ENCODE measurements around the gene RPL10. TPM values are rescaled to one million over a fixed set of nuclear protein-coding genes. Genes with fewer than 3 reads are reported as not detected.

The RPL10 gene
- total RNA-seq, 8 experiments from 2014 or later: 1,839 to 5,261 (median 3,045) TPM

GRCh38 chrX:154426916-154427770, 29.0 kb downstream of the RPL10 start:
- ATAC-seq (replicated peaks in 6 of 8): no peak
- Histone ChIP-seq H3K4me3 (no peak overlapping the region), H3K27ac (no peak overlapping the region), H3K4me1 (replicated peaks in 1 of 2) (peaks cover 8 to 10% of the 10 kb centered on the region in 2 donors)
- 17 to 98% (median 74%) methylated on average over 1 to 7 of the region's 13 CpGs; no CpG with 5 or more reads in 6 of the 10 experiments for WGBS, 10 experiments
- in situ Hi-C loops (cut with MboI; ENCODE audit: low pct_unique_long_range_greater_than_20kb in 2 of 9, low sequenced_read_pairs in 9 of 9, unreplicated experiment in 9 of 9): no loop called here

GRCh38 chrX:154428176-154429171, 30.3 kb downstream of the RPL10 start, which contains the start of gene ATP6AP1:
ATP6AP1 (plus strand) TSS chrX:154428677; CDS start chrX:154428693, 16 bp downstream.
- in situ Hi-C loops (cut with MboI; ENCODE audit: low pct_unique_long_range_greater_than_20kb in 2 of 9, low sequenced_read_pairs in 9 of 9, unreplicated experiment in 9 of 9): no loop called here
- Histone ChIP-seq H3K4me3 (peak within 1 kb of the TSS; percentile 55 to 98 (median 77)), H3K4me1 (replicated peaks in 1 of 2) (peaks cover 8 to 10% of the 10 kb centered on the region in 2 donors), H3K27ac (peak within 1 kb of the TSS; percentile 84 to 89)
- ATAC-seq (replicated peaks in 6 of 8): peak; percentile 98 to 99 (median 99)
- WGBS, 10 experiments: 0 to 65% (median 50%) methylated on average over 1 to 32 of the region's 87 CpGs; no CpG with 5 or more reads in 3 of the 10 experiments

GRCh38 chrX:154429711-154430110, 31.5 kb downstream of the RPL10 start:
- in situ Hi-C loops (cut with MboI; ENCODE audit: low pct_unique_long_range_greater_than_20kb in 2 of 9, low sequenced_read_pairs in 9 of 9, unreplicated experiment in 9 of 9): no loop called here
- Histone ChIP-seq H3K27ac (no peak overlapping the region), H3K4me1 (replicated peaks in 1 of 2) (peaks cover 8 to 10% of the 10 kb centered on the region in 2 donors), H3K4me3 (peak overlapping the region; percentile 55 to 98 (median 77))
- WGBS, 10 experiments: 43% methylated on average over 2 of the region's 2 CpGs; no CpG with 5 or more reads in 9 of the 10 experiments
- ATAC-seq (replicated peaks in 6 of 8): no peak

GRCh38 chrX:154430479-154430878, 32.3 kb downstream of the RPL10 start:
- H3K4me3 ChIP-seq: no peak overlapping the region
- peaks cover 8 to 10% of the 10 kb centered on the region in 2 donors for H3K4me1 ChIP-seq (replicated peaks in 1 of 2)
- H3K27ac ChIP-seq: no peak overlapping the region
- 43 to 80% (median 73%) methylated on average over 2 to 6 of the region's 6 CpGs; no CpG with 5 or more reads in 7 of the 10 experiments for WGBS, 10 experiments
- in situ Hi-C loops (cut with MboI; ENCODE audit: low pct_unique_long_range_greater_than_20kb in 2 of 9, low sequenced_read_pairs in 9 of 9, unreplicated experiment in 9 of 9): no loop called here
- no peak for ATAC-seq (replicated peaks in 6 of 8)

- H3K27ac ChIP-seq: no peak overlapping the region
- peaks cover 10 to 11% of the 10 kb centered on the region in 2 donors for H3K4me1 ChIP-seq (replicated peaks in 1 of 2)
- H3K4me3 ChIP-seq: no peak overlapping the region
- ATAC-seq (replicated peaks in 6 of 8): no peak
- 39 to 100% (median 85%) methylated on average over 1 to 6 of the region's 7 CpGs; no CpG with 5 or more reads in 6 of the 10 experiments for WGBS, 10 experiments
- in situ Hi-C loops (cut with MboI; ENCODE audit: low pct_unique_long_range_greater_than_20kb in 2 of 9, low sequenced_read_pairs in 9 of 9, unreplicated experiment in 9 of 9): no loop called here
Observed at GRCh38 chrX:154430916-154431315, 32.7 kb downstream of the RPL10 start.

- Histone ChIP-seq H3K4me3 (no peak overlapping the region), H3K4me1 (replicated peaks in 1 of 2) (peaks cover 10 to 15% of the 10 kb centered on the region in 2 donors), H3K27ac (no peak overlapping the region)
- ATAC-seq (replicated peaks in 6 of 8): no peak
- WGBS, 10 experiments: 50% methylated on average over 1 of the region's 5 CpGs; no CpG with 5 or more reads in 9 of the 10 experiments
- in situ Hi-C loops (cut with MboI; ENCODE audit: low pct_unique_long_range_greater_than_20kb in 2 of 9, low sequenced_read_pairs in 9 of 9, unreplicated experiment in 9 of 9): no loop called here
Observed at GRCh38 chrX:154431341-154431740, 33.2 kb downstream of the RPL10 start.

GRCh38 chrX:154432210-154432609, 34.0 kb downstream of the RPL10 start:
- ATAC-seq (replicated peaks in 6 of 8): no peak
- Histone ChIP-seq H3K4me3 (no peak overlapping the region), H3K4me1 (replicated peaks in 1 of 2) (peaks cover 10 to 15% of the 10 kb centered on the region in 2 donors), H3K27ac (no peak overlapping the region)
- in situ Hi-C loops (cut with MboI; ENCODE audit: low pct_unique_long_range_greater_than_20kb in 2 of 9, low sequenced_read_pairs in 9 of 9, unreplicated experiment in 9 of 9): no loop called here
- 33 to 80% methylated on average over 1 of the region's 8 CpGs; no CpG with 5 or more reads in 8 of the 10 experiments for WGBS, 10 experiments

GRCh38 chrX:154433605-154434004, 35.4 kb downstream of the RPL10 start:
- 63% methylated on average over 1 of the region's 7 CpGs; no CpG with 5 or more reads in 9 of the 10 experiments for WGBS, 10 experiments
- in situ Hi-C loops (cut with MboI; ENCODE audit: low pct_unique_long_range_greater_than_20kb in 2 of 9, low sequenced_read_pairs in 9 of 9, unreplicated experiment in 9 of 9): no loop called here
- Histone ChIP-seq H3K4me3 (no peak overlapping the region), H3K27ac (no peak overlapping the region), H3K4me1 (replicated peaks in 1 of 2) (peaks cover 7 to 17% of the 10 kb centered on the region in 2 donors)
- no peak for ATAC-seq (replicated peaks in 6 of 8)

- Histone ChIP-seq H3K4me3 (no peak overlapping the region), H3K27ac (no peak overlapping the region), H3K4me1 (replicated peaks in 1 of 2) (peaks cover 4 to 21% of the 10 kb centered on the region in 2 donors)
- ATAC-seq (replicated peaks in 6 of 8): no peak
- WGBS, 10 experiments: 100% methylated on average over 1 of the region's 7 CpGs; no CpG with 5 or more reads in 7 of the 10 experiments
- in situ Hi-C loops (cut with MboI; ENCODE audit: low pct_unique_long_range_greater_than_20kb in 2 of 9, low sequenced_read_pairs in 9 of 9, unreplicated experiment in 9 of 9): no loop called here
Observed at GRCh38 chrX:154434394-154435168, 36.4 kb downstream of the RPL10 start.

GRCh38 chrX:154435171-154435733, 37.1 kb downstream of the RPL10 start:
- in situ Hi-C loops (cut with MboI; ENCODE audit: low pct_unique_long_range_greater_than_20kb in 2 of 9, low sequenced_read_pairs in 9 of 9, unreplicated experiment in 9 of 9): no loop called here

GRCh38 chrX:154436374-154436982, 38.3 kb downstream of the RPL10 start:
- Histone ChIP-seq H3K27ac (peak overlapping the region; percentile 100), H3K4me1 (replicated peaks in 1 of 2) (peaks cover 2 to 16% of the 10 kb centered on the region in 2 donors), H3K4me3 (peak overlapping the region; percentile 72 to 95 (median 88))
- in situ Hi-C loops (cut with MboI; ENCODE audit: low pct_unique_long_range_greater_than_20kb in 2 of 9, low sequenced_read_pairs in 9 of 9, unreplicated experiment in 9 of 9): no loop called here
- WGBS, 10 experiments: 28% methylated on average over 4 of the region's 78 CpGs; no CpG with 5 or more reads in 9 of the 10 experiments
- ATAC-seq (replicated peaks in 6 of 8): peak; percentile 63 to 85 (median 82)

More at GRCh38 chrX:154435171-154435733, 37.1 kb downstream of the RPL10 start:
- H3K4me3 ChIP-seq: no peak overlapping the region
- peaks cover 2 to 16% of the 10 kb centered on the region in 2 donors for H3K4me1 ChIP-seq (replicated peaks in 1 of 2)
- peak overlapping the region in 1 of 2 donors; percentile 100 for H3K27ac ChIP-seq
- WGBS, 10 experiments: 53 to 60% methylated on average over 3 to 6 of the region's 19 CpGs; no CpG with 5 or more reads in 8 of the 10 experiments
- ATAC-seq (replicated peaks in 6 of 8): no peak
